ENCODE data around the gene CYP2W1.
"Not testable (repeated sequence)": the region's sequence is repeated elsewhere in the genome, so short reads cannot be mapped to it uniquely, and the experiment has no call there.

The CYP2W1 gene

GRCh38 chr7:957418-958220 lies 25.4 kb upstream of the CYP2W1 start:
- H3K27me3 Mint-ChIP-seq = no peaks in the 10 kb centered on the region
- DNase-seq (ENCODE audit: low spot score in 2 of 2) (no peak), ATAC-seq (replicated peaks; ENCODE audit: extremely low read depth, poor library complexity, severe bottlenecking) (no peak)
- H3K9me3 Mint-ChIP-seq = no peaks in the 10 kb centered on the region
- H3K4me1 Mint-ChIP-seq = peaks cover 2% of the 10 kb centered on the region
- H3K36me3 Mint-ChIP-seq (ENCODE audit: insufficient read depth) = peaks cover 2% of the 10 kb centered on the region
- H3K4me3 Mint-ChIP-seq = no peak overlapping the region
- no peak overlapping the region for H3K27ac Mint-ChIP-seq (ENCODE audit: low read depth)

GRCh38 chr7:958221-959200 lies 24.5 kb upstream of the CYP2W1 start:
- peaks cover 2% of the 10 kb centered on the region for H3K36me3 Mint-ChIP-seq (ENCODE audit: insufficient read depth)
- no peak overlapping the region for H3K4me3 Mint-ChIP-seq
- DNase-seq (ENCODE audit: low spot score in 2 of 2) (no peak), ATAC-seq (replicated peaks; ENCODE audit: extremely low read depth, poor library complexity, severe bottlenecking) (no peak)
- H3K4me1 Mint-ChIP-seq = peaks cover 2% of the 10 kb centered on the region
- no peaks in the 10 kb centered on the region for H3K9me3 Mint-ChIP-seq
- H3K27ac Mint-ChIP-seq (ENCODE audit: low read depth) = no peak overlapping the region
- no peaks in the 10 kb centered on the region for H3K27me3 Mint-ChIP-seq

- H3K9me3 Mint-ChIP-seq = no peaks in the 10 kb centered on the region
- ATAC-seq (replicated peaks; ENCODE audit: extremely low read depth, poor library complexity, severe bottlenecking) = no peak
- no peak overlapping the region for H3K27ac Mint-ChIP-seq (ENCODE audit: low read depth)
- no peak for DNase-seq (ENCODE audit: low spot score in 2 of 2)
- H3K27me3 Mint-ChIP-seq = no peaks in the 10 kb centered on the region
- no peak overlapping the region for H3K4me3 Mint-ChIP-seq
- peaks cover 6% of the 10 kb centered on the region for H3K4me1 Mint-ChIP-seq
- H3K36me3 Mint-ChIP-seq (ENCODE audit: insufficient read depth) = peaks cover 2% of the 10 kb centered on the region
Measured at GRCh38 chr7:959271-959670, 23.7 kb upstream of the CYP2W1 start.

GRCh38 chr7:959740-960139 lies 23.2 kb upstream of the CYP2W1 start:
- not testable (repeated sequence) for H3K36me3 Mint-ChIP-seq (ENCODE audit: insufficient read depth); ATAC-seq (replicated peaks; ENCODE audit: extremely low read depth, poor library complexity, severe bottlenecking); H3K4me1 Mint-ChIP-seq; DNase-seq (ENCODE audit: low spot score in 2 of 2); H3K4me3 Mint-ChIP-seq; H3K9me3 Mint-ChIP-seq; H3K27ac Mint-ChIP-seq (ENCODE audit: low read depth); H3K27me3 Mint-ChIP-seq

GRCh38 chr7:960269-960871 lies 22.6 kb upstream of the CYP2W1 start:
- Mint-ChIP-seq H3K27ac (ENCODE audit: low read depth) (no peak overlapping the region), H3K36me3 (ENCODE audit: insufficient read depth) (peaks cover 4% of the 10 kb centered on the region), H3K27me3 (no peaks in the 10 kb centered on the region), H3K4me1 (peaks cover 9% of the 10 kb centered on the region), H3K9me3 (no peaks in the 10 kb centered on the region), H3K4me3 (no peak overlapping the region)
- ATAC-seq (replicated peaks; ENCODE audit: extremely low read depth, poor library complexity, severe bottlenecking) (no peak), DNase-seq (ENCODE audit: low spot score in 2 of 2) (no peak)

- not testable (repeated sequence) for DNase-seq (ENCODE audit: low spot score in 2 of 2); H3K9me3 Mint-ChIP-seq; H3K27ac Mint-ChIP-seq (ENCODE audit: low read depth); H3K4me3 Mint-ChIP-seq; H3K27me3 Mint-ChIP-seq; ATAC-seq (replicated peaks; ENCODE audit: extremely low read depth, poor library complexity, severe bottlenecking); H3K36me3 Mint-ChIP-seq (ENCODE audit: insufficient read depth)
- H3K4me1 Mint-ChIP-seq = peaks cover 15% of the 10 kb centered on the region
Measured at GRCh38 chr7:960972-961371, 22.0 kb upstream of the CYP2W1 start.

GRCh38 chr7:961546-962400 lies 21.2 kb upstream of the CYP2W1 start:
- ATAC-seq (replicated peaks; ENCODE audit: extremely low read depth, poor library complexity, severe bottlenecking) = no peak
- no peak for DNase-seq (ENCODE audit: low spot score in 2 of 2)
- no peak overlapping the region for H3K27ac Mint-ChIP-seq (ENCODE audit: low read depth)
- no peak overlapping the region for H3K4me3 Mint-ChIP-seq
- no peaks in the 10 kb centered on the region for H3K27me3 Mint-ChIP-seq
- peaks cover 15% of the 10 kb centered on the region for H3K4me1 Mint-ChIP-seq
- H3K9me3 Mint-ChIP-seq = no peaks in the 10 kb centered on the region
- H3K36me3 Mint-ChIP-seq (ENCODE audit: insufficient read depth) = peaks cover 13% of the 10 kb centered on the region

- no peak overlapping the region for H3K27ac Mint-ChIP-seq (ENCODE audit: low read depth)
- peaks cover 15% of the 10 kb centered on the region for H3K4me1 Mint-ChIP-seq
- no peak for DNase-seq (ENCODE audit: low spot score in 2 of 2)
- peaks cover 18% of the 10 kb centered on the region for H3K36me3 Mint-ChIP-seq (ENCODE audit: insufficient read depth)
- no peak overlapping the region for H3K4me3 Mint-ChIP-seq
- H3K27me3 Mint-ChIP-seq = no peaks in the 10 kb centered on the region
- no peaks in the 10 kb centered on the region for H3K9me3 Mint-ChIP-seq
- no peak for ATAC-seq (replicated peaks; ENCODE audit: extremely low read depth, poor library complexity, severe bottlenecking)
Measured at GRCh38 chr7:962401-963081, 20.4 kb upstream of the CYP2W1 start.

GRCh38 chr7:963236-964078 lies 19.5 kb upstream of the CYP2W1 start:
- Mint-ChIP-seq H3K27ac (ENCODE audit: low read depth) (peak overlapping the region; percentile 44), H3K9me3 (no peaks in the 10 kb centered on the region), H3K4me3 (peak overlapping the region; percentile 4), H3K36me3 (ENCODE audit: insufficient read depth) (peaks cover 26% of the 10 kb centered on the region), H3K27me3 (no peaks in the 10 kb centered on the region), H3K4me1 (peaks cover 15% of the 10 kb centered on the region)
- DNase-seq (ENCODE audit: low spot score in 2 of 2) (no peak), ATAC-seq (replicated peaks; ENCODE audit: extremely low read depth, poor library complexity, severe bottlenecking) (no peak)

- Mint-ChIP-seq H3K9me3 (no peaks in the 10 kb centered on the region), H3K4me3 (no peak overlapping the region), H3K4me1 (peaks cover 15% of the 10 kb centered on the region), H3K36me3 (ENCODE audit: insufficient read depth) (peaks cover 38% of the 10 kb centered on the region), H3K27ac (ENCODE audit: low read depth) (peak overlapping the region; percentile 59), H3K27me3 (no peaks in the 10 kb centered on the region)
- ATAC-seq (replicated peaks; ENCODE audit: extremely low read depth, poor library complexity, severe bottlenecking) (no peak), DNase-seq (ENCODE audit: low spot score in 2 of 2) (no peak)
Measured at GRCh38 chr7:964401-965231, 18.4 kb upstream of the CYP2W1 start.

All from central memory CD8-positive, alpha-beta T cell (primary cell).